Posterior vena cava (tissue), 2 donors: ENCODE results near the gene TRIM24. TPM values are rescaled to one million over a fixed set of nuclear protein-coding genes. Genes with fewer than 3 reads are reported as not detected.
"Not testable (repeated sequence)": the region's sequence is repeated elsewhere in the genome, so short reads cannot be mapped to it uniquely, and the experiment has no call there.

Experiments
- DNase-seq: peaks from one replicate; pipeline ENCODE4 v3.0.0-alpha.2; 2020; ENCODE audit warnings: low spot score
- intact Hi-C, 2 donors: fragments of 100-400 bp; cut with DNase I; formaldehyde crosslinking; loops; one replicate each; pipeline versions ENCODE4 v1.14.1 to v1.14.2; 2022 to 2023
- long read RNA-seq, 2 donors: library from polyadenylated mRNA; unstranded; transcript quantifications; one replicate each; pipeline ENCODE4 v2.0.0, GENCODE V29; 2020 to 2021
- total RNA-seq, 2 donors: library from RNA; stranded (reverse); fragmentation: NEBNext Ultra II Directional; extraction: Animal tissue kit (Norgen Biotek cat#: 25700); gene quantifications; one replicate each; pipeline ENCODE4 v1.2.1, GENCODE V29; 2021
- donor health status: DM: yes; HTN: yes; CAD: no.
- donor health status: DM: yes; HTN: yes; CAD: no.

TRIM24 gene
- total RNA-seq: 10 to 100 TPM in 1 of 2 donors, 1 to 10 TPM in 1; 10.0 to 11.7 TPM
- long read RNA-seq, donor 1, partial matches to known transcripts: 1 of 2 reads
- long read RNA-seq, donor 1, other reads (novel, unspliced or antisense): 1 of 2 reads
- long read RNA-seq, donor 2, partial matches to known transcripts: 0 of 4 reads
- long read RNA-seq, donor 2, other reads (novel, unspliced or antisense): 4 of 4 reads

DNA sequence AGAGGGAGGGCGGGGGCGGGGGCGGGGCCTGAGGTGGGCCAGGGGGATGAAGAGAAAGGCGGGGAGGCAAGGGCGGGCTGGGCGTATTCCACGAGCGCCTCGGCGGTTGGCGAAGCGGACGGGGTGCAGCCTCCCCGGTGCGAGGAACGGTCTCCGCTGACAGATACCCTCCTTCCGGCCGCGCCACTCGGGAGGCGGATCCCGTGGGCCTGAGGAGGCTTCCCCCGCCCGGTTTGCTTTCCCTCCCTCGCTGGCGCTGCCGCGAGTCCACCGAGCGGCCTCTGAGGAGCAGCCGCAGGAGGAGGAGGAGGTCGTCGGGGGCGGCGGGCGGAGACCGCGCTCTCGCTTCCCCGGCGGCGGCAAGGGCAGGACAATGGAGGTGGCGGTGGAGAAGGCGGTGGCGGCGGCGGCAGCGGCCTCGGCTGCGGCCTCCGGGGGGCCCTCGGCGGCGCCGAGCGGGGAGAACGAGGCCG, at the start of gene TRIM24:
TSS of gene TRIM24 (plus strand) at position 84 of the 473 bp plus-strand sequence. CDS start at position 374, 290 bp downstream.
- intact Hi-C loops: no loop called here
- no peak for DNase-seq

DNA sequence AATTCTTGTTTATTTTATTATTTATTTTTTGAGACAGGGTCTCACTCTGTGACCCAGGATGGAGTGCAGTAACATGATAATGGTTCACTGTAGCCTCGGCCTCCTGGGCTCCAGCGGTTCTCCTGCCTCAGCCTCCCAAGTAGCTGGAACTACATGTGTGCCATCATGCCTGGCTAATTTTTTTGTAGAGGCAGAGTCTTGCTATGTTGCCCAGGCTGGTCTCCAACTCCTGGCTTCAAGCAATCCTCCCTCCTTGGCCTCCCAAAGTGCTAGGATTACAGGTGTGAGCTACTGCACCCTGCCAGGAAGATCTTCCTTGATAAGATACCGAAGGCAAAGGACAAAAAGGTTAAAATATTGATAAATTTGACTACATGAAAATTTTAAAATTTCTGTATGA, 48.0 kb upstream of the TRIM24 start:
- intact Hi-C loops: not testable (repeated sequence)

DNA sequence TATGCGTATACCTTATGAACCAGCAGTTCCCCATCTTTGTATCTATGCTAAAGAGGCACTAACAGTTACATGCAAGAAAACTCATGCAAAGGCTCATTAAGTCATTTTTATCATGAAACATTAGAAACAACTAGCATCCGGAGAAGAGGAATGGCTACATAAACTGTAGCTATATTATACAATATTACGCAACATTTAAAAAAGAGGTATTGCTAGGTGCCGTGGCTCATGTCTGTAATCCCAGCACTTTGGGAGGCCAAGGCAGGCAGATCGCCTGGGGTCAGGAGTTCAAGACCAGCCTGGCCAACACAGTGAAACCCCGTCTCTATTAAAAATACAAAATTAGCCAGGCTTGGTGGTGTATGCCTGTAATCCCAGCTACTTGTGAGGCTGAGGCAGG, 47.1 kb upstream of the TRIM24 start:
- intact Hi-C loops, DNase-seq: not testable (repeated sequence)

More for the DNA sequence above, 48.0 kb upstream of the TRIM24 start:
- DNase-seq: not testable (repeated sequence)

DNA sequence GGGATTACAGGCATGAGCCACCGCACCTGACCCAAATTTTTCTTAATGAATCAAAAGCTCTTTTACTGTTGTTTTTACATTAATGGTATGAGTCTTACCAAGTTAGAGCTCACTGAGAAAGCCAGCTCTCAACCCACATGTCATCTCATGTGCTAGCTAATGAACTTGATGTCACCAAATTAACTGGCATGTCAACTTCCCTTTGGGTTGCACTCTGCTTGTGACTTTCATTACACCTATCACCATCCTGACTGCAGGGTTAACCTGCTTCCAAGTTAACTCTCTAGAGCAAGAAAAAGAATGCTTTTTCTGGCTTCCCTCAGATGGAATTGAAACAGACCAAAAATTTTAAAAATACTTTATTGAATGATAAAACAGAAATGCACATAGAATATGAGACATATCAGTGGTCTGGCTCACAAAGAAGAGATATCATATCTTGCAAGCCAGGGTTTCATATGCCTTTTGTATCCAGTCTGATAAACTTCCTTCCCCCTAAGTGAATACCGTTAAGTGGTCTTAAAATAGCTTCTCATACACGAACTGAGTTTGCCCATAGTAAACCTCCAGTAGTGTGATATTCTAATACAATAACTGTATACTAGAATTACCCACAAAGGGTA, 42.9 kb upstream of the TRIM24 start:
- no peak for DNase-seq
- intact Hi-C loops: no loop called here

DNA sequence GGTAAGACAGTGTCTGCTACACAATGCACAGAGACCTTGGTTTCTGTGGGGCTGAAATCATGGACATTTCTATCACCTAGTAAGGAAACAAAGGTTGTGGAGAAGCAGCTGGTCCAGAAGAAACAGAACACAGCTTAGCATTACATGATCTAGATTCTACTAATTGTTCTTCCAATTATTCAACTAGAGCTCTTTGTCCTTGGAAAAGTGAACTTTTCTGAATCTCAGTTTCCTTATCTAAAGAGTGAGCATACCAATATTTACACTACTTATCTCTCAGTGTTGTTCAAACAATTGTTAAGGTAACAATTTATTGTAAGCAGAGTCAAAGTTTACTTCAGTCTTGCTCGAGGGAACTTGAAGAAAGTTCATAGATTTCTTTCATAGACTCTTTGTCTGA, 42.3 kb upstream of the TRIM24 start:
- intact Hi-C loops: no loop called here
- DNase-seq: no peak

DNA sequence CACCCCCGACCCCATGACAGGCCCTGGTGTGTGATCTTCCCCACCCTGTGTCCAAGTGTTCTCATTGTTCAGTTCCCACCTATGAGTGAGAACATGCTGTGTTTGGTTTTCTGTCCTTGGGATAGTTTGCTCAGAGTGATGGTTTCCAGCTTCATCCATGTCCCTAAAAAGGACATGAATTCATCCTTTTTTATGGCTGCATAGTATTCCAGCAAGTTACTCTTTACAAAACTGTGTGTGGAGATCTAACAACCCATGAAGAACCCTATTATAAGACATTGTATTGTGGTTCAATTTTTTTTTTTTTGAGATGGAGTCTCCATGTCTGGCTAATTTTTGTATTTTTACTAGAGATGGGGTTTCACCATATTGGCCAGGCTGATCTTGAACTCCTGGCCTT, 41.7 kb upstream of the TRIM24 start:
- intact Hi-C loops: not testable (repeated sequence)

DNA sequence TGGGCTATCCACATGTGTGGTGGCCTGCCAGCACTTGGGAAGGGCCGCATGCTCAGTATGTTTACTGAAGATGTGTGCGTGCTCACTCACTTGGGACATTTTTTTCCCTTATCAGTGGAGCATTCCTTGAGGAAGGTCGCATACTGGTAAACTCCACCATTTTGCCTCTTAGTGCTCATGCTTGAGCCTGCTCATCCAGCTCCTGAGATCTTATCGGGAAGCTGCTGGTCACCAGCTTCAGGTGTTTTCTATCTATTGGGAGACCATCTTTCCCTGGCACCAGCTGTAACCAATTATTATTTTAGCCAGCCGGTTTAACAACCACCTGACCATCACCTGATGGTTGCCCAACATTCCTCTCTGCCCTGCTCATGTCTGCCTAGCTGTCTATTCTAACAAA, 35.0 kb upstream of the TRIM24 start:
- DNase-seq: no peak
- intact Hi-C loops: no loop called here

More for the DNA sequence above, 41.7 kb upstream of the TRIM24 start:
- DNase-seq: not testable (repeated sequence)

DNA sequence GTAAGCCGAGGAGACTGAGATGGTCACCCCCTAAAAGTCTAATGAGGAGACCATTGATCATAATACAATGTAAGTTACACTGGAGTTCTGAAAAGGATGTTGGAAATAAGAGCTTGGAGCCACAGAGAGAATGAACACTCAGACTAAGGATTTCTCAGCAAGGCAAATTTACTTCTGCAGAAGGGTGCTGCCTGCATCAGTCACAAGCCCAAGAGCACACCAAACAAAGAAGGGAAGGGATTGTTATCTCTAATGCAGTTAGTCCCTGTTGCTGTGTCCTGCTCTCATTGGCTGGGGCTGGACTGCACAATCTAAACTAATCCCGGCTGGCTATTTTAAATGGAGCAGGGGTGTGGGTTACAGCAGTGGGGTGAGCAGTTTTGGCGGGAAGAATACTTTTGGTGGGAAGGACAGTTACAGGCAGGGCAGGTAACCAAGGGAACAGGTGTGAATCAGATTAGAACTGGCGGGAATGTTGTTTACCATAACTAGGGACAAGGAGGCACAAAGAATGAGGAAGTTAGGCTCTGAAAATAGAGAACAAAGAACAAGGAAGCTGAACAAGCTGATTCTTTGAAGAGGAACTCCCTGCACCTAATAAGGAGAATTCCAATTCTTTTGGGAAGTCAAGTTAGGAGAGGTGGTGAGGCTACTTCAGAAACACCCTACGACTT, 30.3 kb upstream of the TRIM24 start:
- no peak for DNase-seq
- intact Hi-C loops: no loop called here

DNA sequence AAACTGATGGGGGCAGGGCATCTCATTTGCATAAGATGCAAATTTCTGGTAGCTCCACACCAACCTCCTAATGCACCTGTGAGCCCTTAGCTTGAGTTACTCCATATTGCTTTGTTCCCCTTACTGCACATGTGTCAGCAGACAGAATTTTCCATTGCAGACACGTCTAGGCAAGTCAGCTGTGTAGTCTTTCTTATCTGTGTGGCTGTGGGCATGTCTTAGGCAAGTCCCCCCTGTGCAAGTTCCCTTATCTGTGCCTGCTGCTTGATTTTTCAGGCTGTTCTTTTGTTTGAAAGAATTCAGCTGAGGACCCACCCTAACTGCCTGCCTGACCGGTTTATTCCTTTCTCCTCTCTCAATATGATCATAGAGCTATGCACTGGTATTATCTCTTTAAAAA, 28.5 kb upstream of the TRIM24 start:
- intact Hi-C loops: no loop called here
- DNase-seq: no peak

DNA sequence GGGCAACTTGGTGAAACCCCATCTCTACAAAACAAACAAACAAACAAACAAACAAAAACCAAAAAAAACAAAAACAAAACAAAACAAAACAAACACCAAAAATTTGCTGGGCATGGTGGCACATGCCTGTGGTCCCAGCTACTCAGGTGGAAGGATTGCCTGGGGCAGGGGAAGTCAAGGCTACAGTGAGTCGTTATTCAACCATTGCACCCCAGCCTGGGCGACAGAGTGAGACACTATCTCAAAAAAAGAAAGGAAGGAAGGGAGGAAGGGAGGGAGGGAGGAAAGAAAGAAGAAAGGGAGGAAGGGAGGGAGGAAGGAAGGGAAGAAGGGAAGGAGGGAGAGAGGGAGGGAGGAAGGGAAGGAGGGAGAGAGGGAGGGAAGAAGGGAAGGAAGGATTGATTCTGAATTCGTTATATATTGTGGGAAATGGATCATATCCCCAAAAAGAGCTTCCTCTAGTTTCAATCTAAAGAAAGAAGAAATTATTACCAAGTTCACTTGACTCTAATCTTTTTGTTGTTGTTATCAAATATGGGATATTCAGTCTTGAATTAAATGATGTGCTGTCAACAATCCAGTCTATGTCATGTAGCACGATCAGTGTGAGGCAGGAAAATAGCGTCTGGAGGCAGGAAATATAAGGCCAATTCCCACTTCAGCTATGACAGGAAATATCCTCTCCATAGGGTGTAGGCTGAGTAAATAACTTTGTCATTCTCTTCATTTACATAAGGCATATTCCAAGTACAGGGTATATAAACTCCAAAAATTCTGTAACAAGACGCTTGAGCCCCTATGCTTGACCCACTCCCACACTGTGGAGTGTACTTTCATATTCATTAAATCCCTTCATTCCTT, 26.2 kb upstream of the TRIM24 start:
- intact Hi-C loops: no loop called here
- no peak for DNase-seq

DNA sequence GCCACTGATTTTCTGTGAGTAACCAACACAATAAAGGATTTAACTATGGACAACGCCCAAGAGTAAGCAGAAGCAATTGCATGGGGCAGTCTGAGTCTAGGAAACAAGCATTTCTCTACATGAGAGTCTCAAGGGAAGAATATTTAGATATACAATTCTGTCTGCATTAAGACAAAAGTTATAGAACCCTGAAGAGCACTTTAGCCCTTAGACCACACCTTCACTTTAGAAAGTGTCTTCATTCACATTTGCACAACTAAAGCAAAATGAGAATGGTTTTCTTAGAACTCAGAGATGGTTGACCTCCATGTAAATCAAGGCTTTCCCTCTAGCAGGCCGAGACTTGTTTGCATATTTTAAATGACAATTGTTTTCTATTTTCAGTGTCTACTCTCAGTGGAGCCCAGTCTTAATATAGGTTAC, 25.5 kb upstream of the TRIM24 start:
- intact Hi-C loops: no loop called here
- DNase-seq: no peak

DNA sequence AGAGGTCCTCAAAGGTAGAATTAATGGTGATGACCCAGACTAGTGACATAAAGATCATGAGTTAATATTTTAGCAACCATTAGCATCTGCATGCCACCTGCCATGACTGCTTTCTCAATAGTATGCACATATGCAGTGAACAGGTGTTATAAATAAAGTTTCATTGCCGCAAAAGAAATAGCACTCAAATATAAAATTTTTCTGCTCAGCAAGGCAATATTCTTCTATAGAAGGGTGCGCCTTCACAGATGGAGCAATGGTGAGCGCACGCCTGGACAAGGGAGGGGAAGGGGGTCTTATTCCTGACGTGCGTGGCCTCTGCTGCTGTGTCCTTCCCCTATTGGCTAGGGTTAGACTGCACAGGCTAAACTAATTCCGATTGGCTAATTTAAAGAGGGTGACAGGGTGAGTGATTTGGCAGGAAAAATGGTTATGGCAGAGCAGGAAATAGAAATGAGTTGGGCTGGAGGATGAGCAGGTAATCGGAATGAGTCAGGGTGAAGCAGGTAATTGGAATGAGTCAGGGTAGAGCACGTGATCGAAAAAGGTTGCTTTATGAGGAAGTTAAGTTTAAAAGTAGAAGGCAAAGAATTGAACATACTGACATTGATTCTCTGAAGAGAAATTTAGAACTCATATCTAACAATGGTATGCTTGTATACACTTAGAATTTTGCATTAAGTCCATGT, 24.7 kb upstream of the TRIM24 start:
- intact Hi-C loops: no loop called here
- DNase-seq: no peak

DNA sequence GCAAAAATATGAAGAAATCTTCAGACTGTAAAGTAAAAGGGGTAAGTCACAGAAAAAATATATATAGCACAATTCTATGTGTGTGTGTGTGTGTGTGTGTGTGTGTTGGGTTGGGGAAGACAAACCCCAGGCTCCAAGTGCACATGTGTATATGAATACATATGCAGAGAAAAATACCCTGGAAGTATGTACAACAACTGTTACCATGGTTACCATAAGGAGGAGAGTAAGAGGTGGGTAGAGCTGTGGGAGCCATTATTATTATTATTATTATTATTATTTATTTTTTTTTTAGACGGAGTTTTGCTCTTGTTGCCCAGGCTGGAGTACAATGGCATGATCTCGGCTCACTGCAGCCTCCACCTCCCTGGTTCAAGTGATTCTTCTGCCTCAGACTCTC, 23.7 kb upstream of the TRIM24 start:
- no peak for DNase-seq
- intact Hi-C loops: no loop called here

DNA sequence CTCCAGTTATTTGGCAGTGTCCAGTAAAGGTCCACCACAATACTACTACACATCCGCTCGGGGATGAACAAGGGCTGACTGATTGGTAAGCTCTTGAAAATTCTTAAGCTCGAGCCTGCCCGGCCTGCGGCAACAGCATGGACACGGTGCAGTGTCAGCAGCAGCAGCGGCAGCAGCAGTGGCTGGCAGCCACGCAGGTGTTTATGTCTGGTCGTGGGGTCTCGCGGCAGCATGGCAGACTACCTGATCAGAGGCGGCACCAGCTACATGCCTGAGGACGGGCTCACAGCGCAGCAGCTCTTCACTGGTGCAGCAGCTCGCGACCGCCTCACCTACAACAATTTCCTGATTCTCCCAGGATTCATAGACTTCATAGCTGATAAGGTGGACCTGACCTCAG, 19.6 kb upstream of the TRIM24 start:
- intact Hi-C loops: no loop called here
- DNase-seq: no peak

DNA sequence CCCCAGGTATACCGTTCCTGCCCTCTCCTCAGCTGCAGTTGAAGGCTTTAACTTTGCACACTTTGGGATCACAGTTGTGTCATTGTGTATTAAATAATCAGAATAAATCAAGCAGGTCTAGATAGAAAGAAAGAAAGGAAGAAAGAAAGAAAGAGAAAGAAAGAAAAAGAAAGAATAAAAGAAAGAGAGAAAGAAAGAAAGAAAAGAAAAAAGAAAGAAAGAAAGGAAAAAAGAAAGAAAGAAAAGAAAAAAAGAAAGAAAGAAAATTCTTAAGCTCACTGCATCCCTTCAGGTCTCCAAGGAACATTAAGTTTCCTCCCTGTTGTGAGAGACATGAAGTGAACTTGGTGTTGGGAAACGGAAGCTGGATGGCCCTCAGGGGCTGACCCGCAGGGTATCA, 17.2 kb upstream of the TRIM24 start:
- intact Hi-C loops: no loop called here
- DNase-seq: no peak

DNA sequence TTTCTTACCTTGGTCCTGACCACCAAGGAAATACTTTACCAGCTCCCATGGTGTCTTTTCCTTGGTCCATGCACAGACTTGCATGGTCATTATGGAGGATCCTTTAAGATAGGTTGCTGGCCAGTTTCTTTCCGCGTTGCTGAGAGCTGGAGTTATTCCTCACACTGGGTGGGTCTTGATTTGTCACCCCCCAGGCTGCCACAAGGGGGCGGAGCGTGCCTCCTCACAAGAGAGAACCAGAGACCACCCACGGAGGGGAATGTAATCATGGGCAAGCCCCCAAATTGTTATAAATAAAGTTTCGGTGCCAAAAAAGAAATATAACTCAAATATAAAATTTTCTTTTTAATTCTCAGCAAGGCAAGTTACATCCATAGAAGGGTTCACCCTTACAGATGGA, 10.5 kb upstream of the TRIM24 start:
- DNase-seq: no peak
- intact Hi-C loops: no loop called here

DNA sequence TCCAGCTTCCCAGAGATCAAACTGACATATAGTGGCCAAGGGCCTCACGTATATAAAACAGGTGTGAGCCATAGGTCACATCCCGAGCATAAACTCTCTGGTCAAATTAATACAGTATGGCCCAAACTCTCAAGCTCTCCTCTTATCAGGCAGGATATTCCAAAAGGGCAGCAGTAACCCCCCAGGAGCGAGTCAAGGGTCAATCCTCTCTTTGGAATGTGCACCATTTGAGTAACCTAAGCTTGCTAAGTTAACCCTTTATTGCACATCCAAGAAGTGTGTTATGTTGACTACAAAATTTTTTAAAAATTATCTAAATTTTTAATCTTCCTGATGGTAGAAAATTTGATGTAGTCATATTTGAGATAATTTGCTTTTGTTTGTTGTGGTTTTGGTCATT, 4.5 kb upstream of the TRIM24 start:
- DNase-seq: no peak
- intact Hi-C loops: no loop called here

DNA sequence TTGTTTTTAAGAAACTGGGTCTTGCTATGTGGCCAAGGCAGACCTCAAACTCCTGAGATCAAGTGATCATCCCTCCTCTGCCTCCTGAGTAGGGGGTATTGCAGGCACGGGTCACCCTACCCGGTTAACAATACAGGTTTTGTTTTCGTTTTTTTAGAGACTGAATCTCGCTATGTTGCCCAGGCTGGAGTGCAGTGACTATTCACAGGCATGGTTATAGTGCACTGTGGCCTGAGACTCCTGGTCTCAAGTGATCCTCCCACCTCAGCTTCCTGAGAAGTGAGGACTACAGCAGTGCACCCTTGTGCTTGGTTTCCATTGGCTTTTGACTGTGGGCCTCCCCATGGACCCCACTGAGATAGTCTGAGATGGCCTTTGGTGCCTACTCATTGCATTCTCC, 3.8 kb upstream of the TRIM24 start:
- no peak for DNase-seq
- intact Hi-C loops: no loop called here
